ENCODE data around the gene ACSL6.

GRCh38 chr5:131999441-132000240, 11.8 kb downstream of the ACSL6 start:
- TF ChIP-seq, protein P1, sequence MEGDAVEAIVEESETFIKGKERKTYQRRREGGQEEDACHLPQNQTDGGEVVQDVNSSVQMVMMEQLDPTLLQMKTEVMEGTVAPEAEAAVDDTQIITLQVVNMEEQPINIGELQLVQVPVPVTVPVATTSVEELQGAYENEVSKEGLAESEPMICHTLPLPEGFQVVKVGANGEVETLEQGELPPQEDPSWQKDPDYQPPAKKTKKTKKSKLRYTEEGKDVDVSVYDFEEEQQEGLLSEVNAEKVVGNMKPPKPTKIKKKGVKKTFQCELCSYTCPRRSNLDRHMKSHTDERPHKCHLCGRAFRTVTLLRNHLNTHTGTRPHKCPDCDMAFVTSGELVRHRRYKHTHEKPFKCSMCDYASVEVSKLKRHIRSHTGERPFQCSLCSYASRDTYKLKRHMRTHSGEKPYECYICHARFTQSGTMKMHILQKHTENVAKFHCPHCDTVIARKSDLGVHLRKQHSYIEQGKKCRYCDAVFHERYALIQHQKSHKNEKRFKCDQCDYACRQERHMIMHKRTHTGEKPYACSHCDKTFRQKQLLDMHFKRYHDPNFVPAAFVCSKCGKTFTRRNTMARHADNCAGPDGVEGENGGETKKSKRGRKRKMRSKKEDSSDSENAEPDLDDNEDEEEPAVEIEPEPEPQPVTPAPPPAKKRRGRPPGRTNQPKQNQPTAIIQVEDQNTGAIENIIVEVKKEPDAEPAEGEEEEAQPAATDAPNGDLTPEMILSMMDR (IDR thresholded peaks at IDR 0.05) = no peak
- TF ChIP-seq POLR2A (IDR thresholded peaks at IDR 0.05) = no peak

All from uterus (tissue), 2 donors.